Fibroblast of skin of back (primary cell): ENCODE measurements around the gene HOXB8.

Source experiments
- DNase-seq: peaks from one replicate; pipeline ENCODE4 v3.0.0-alpha.2; 2013

HOXB8 gene

DNA sequence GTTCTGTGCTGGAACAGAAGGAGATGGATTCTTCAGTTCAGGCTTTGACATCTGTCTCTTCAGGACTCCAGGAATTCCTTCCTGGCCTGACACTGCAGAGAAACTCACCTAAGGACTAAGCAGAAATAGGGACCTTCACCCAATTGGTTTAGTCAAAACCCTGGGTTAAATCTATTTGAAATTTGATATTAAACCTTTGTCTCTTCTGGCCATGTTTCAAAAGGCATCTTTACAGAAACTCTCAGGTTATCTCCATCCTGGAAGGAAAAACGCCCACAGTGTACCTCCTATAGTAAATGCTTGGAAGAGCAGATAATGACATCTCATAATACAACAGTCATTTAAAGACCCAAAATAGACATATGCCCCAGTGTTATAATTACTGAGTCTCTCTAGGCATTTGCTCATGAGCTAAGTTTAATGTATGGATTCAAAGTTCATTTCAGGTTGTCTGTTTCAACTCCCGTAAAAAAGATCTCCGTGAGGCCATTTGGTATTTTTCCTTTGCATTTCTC lies 31.3 kb downstream of the HOXB8 start:
- no peak for DNase-seq

GRCh38 chr17:48582750-48583069 lies 32.4 kb downstream of the HOXB8 start:
- DNase-seq = no peak

GRCh38 chr17:48579760-48580554 lies 35.1 kb downstream of the HOXB8 start:
- DNase-seq = no peak

- no peak for DNase-seq
Measured at GRCh38 chr17:48579471-48579759, 35.7 kb downstream of the HOXB8 start.

GRCh38 chr17:48578616-48579470 lies 36.2 kb downstream of the HOXB8 start:
- no peak for DNase-seq

- DNase-seq = peak; percentile 74
Measured at GRCh38 chr17:48577946-48578615, 37.0 kb downstream of the HOXB8 start, which contains the start of gene HOXB4. HOXB4 (minus strand) TSS chr17:48578350; CDS start chr17:48578319, 31 bp downstream.

- DNase-seq = no peak
Measured at GRCh38 chr17:48577330-48577945, 37.7 kb downstream of the HOXB8 start.

GRCh38 chr17:48576479-48577309 lies 38.4 kb downstream of the HOXB8 start:
- DNase-seq = no peak

DNA sequence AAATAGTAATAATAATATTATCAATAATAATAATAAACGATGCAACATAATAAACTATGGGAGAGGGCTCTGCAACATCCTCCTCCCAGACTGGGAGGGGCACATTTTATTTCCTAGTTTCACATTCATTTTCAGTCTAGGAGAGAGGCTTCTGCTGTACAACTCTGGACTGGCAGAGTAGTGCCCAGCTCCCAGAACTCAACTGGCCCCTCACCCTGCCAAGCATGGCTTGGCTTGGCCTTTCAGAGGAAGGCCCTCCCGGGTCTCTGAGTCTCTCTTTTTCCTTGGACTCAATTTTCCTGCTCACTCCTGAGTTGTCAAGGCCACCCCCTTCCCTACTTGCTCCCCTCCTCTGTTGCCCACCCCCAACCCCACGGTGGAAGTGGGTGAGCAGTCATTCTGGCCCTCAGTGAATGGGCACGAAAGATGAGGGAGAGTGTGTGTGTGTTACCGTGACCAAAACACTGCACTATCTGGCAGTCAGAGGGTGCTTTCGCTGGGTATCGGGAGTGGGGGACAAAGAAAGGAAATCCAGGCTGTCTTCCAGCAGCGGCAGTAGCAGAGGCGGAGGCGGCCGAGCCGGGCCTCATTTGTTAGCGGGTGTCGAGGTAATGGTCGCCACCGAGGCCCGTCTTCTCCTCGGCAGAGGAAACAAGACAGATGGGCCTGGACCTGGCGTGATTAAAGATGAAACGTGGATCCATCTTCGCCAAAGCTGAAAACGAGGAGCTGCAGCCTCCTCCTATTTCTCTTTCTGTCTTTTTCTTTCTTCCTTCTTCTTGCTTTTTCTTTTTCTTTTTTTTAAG lies 39.2 kb downstream of the HOXB8 start:
- no peak for DNase-seq

DNA sequence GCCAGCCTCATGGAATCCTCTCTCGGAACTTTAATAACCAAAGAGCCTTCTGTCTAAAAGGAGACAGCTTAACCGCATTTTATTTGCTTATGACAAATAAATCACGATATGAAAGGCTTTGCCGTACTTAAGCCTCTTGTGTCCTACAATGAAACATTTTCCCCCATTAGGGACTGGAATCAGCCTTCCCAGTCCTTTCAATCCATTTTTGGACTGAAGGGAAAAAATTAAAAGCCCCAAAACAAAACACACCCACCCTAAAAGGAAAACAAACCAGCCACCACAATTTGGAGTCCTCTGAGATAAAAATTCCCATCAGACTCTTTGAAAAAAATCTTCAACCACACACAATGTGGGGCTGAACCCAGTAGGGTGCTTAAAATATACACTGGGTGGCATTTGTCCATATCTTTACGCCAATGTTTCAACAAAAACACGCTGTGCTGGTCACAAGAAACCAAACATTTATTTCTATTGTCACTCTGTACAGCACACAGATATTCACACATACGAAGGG lies 40.0 kb downstream of the HOXB8 start:
- DNase-seq = no peak

DNA sequence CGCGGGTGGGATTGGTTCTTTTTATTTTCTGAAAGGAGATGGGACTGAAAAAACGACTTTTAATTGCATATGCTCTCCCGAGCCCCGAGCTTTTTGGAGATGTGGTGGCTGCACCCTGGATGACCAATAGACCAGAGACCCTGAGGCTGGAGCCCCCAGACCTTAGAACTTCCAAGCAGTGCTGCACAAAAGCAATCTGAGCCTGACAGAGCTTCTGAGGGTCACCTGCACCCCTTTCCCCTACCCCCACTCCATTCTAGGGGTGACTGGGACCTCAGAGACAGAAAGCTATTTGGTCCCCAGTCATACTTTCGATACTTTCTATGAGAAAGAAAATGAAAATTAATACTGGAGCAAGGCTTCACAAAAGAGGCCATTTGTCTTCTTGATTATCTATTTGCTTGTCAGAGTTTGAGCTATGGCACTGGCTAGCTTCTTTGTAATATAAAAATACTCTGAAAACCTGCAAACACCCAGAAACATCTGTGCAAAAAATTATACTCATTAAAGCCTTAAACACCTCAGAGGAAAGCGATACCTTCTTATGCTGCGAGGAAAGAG lies 40.5 kb downstream of the HOXB8 start:
- no peak for DNase-seq

- no peak for DNase-seq
Measured at GRCh38 chr17:48571826-48572417, 43.2 kb downstream of the HOXB8 start.

DNA sequence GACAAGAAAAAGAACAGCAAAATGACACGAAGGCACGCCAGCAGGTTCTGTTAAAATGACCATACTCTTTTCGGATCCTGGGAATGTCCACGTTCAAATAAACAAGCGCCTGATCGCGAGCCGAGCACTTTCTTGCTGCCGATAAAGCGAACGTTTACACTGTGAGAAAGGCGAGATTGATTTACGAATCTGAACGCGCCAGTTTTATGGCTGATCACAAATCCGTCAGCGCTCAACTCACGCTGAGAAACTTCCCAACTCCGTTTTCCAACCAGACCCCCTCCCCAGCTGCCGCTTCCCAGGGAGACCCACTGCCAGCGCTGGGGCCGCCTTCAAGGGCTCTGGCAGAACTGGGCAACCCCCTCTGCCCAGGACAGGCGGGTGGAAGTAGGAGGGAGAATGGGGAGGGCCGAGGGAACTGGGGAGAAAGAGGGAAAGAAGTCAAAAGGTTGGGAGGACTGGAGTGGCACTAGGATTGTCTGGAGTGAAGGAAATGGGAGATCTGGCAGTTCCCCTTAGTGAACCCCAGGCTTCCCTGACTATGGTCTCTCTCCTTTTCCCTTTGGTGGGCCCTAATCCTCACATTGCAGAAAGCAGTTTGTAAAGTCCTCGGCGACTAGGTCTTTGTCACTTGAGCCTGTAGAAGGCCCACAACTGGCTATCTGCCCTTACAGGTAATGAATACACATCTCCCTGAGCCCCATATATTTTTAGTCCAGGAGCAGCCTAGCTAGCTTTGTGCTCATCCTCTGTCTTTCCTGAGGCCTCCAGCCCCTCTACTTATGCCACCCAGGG lies 43.9 kb downstream of the HOXB8 start:
- DNase-seq = no peak

DNA sequence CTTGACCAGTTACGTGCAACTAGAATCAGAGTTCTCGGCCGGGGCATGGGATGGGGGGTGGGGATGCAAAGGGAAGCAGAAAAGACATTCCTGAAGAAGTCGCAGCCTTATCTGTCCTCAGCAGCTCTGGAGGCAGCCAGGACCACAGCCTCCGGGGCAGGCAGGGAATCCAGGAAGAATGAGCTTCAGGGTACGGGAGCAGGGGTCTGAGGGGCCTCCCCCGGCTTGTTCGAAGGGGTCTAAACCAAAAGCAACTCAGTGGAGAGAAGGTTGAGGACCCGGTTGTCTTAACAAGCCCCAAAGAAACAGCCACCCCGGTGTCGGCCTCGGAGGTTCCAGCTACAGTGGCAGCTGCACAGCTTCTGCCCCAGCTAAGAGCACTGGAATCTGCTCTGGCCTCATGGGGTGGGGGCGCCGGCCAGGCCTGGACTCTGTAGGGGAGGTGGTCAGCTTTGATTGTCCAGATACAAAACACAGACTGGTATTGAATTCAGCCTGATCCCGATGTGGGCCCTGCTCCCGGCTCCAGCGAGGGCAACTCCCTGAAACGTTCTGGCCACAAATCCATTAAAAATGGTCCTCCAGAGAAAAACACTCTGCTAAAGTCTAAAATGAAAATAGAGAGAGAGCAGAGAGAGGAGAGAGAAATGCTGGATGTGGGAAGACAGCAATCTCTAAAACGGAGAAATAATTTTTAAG lies 44.6 kb downstream of the HOXB8 start:
- DNase-seq = no peak

DNA sequence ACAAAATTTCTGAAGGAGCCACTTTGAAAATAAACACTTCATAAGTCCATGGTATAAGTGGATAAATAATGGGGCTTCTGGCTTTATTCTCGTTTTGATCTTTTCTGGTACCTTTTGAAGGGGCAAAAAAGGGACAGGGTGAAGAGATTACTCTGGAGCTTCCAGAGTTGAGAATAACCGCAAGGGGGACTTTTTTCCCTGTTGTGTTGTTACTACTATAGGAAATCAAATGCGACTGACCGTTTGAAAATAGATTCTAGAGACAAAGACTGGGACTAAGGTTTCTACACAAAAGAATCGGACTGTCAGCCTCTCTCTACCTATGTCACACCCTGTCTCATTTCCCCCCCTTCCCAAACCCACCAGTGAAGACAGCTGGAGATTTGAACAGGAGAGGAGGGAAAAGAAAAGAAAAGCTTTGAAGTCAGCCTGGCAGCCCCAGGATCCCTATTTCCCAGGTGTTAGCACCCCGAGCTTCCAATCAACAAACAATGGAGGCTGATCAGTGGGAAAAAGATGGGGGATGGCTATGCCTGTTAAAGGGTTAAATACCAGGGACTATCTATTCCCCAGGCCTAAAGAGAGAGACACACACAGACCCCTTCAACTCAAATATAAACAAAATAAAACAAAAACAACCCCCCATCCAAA lies 45.3 kb downstream of the HOXB8 start:
- DNase-seq = no peak

- DNase-seq = no peak
Measured at GRCh38 chr17:48569240-48569582, 45.9 kb downstream of the HOXB8 start.

- no peak for DNase-seq
Measured at GRCh38 chr17:48568499-48569239, 46.4 kb downstream of the HOXB8 start.
